Measurements from ENCODE around the gene DENND2A.
"Not testable (repeated sequence)": the region's sequence is repeated elsewhere in the genome, so short reads cannot be mapped to it uniquely, and the experiment has no call there.

The DENND2A gene, protein sequence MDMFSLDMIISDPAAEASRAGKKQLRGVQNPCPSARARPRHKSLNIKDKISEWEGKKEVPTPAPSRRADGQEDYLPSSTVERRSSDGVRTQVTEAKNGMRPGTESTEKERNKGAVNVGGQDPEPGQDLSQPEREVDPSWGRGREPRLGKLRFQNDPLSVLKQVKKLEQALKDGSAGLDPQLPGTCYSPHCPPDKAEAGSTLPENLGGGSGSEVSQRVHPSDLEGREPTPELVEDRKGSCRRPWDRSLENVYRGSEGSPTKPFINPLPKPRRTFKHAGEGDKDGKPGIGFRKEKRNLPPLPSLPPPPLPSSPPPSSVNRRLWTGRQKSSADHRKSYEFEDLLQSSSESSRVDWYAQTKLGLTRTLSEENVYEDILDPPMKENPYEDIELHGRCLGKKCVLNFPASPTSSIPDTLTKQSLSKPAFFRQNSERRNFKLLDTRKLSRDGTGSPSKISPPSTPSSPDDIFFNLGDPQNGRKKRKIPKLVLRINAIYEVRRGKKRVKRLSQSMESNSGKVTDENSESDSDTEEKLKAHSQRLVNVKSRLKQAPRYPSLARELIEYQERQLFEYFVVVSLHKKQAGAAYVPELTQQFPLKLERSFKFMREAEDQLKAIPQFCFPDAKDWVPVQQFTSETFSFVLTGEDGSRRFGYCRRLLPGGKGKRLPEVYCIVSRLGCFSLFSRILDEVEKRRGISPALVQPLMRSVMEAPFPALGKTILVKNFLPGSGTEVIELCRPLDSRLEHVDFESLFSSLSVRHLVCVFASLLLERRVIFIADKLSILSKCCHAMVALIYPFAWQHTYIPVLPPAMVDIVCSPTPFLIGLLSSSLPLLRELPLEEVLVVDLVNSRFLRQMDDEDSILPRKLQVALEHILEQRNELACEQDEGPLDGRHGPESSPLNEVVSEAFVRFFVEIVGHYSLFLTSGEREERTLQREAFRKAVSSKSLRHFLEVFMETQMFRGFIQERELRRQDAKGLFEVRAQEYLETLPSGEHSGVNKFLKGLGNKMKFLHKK

DNA sequence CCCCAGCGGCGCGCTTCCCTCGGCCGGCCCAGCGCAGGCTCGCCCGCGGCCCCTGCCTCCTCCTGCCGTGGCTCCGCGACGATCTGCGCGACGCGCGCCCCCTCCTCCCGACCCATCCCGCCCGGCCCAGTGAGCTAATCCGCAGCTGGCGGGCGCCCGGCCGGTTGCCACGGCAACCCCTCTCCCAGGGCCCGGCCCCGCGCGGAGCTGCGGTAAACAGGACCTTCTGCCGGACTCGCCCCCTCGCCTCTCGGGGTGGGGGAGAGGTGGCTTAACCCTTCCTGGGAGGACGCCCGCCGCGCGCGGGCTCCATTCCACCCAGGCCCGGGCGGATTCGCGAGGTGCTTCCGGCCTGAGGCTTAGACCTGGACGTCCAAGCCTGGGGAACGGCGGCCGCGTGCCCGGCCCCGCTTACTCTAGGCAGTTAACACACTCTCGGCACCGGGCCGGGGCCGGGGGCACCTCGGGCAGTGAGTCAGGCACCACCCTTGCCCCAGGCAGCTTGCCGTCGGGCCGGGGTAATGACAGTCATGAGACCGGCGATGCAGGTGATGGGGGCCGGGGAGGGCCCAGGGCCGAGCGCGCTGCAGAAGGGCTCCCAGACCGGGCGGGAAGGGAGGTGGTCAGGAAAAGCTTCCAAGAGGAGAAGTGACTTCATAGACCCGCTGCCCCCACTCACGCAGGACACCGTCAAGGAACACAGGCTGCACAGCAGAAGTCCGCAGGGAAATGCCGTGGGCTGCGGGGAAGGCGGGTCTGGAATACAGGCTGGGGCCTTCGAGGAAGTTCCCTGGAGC lies at the start of gene DENND2A:
Gene DENND2A (minus strand): TSS at position 87 of the 797 bp plus-strand sequence. CDS start 38,416 bp downstream, outside the sequence.
- DNase-seq, result peak; percentile 66

DNA sequence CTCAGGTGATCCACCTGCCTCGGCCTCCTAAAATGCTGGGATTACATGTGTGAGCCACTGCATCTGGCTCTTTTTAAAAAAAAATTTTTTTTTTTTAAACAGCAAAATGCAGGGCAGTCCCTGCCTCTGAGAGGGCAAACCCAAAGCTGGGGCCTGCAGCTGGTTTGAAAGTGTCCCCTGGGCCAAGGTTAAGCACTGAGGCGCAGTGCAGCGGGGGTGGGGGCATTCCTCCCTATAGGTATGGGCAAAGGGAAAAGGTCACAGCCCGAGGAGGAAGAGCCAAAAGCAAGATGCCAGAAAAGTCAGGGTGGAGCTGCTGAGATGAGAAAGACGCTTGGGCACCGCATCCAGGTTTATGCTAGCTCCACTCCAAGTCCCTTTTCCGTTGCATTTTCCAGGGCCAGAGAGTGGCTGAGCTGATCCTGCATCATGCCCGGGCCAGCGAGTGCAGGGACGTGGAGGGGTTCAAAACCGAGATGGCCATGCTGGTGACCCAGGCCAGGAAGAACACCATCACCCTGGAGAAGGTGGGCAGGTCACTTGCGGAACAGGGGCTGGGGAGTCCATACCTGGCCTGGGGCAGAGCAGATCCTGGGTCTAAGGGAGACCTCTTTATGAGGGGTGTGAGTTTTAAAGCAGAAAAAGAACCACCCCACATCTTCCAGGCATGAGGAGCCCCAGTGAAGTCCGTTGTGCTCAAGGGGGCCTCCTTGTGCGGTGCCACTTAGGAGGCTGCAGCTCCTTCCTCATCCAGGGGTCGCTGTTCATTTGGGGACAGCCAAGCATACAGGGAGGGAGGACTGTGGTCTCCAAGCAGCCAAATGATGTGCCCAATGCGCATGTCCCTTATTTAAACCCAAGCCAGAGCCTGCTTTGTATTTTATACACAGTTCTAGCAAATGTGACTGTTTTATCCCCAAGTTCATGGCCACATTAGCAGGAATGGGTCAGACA lies 48.9 kb upstream of the DENND2A start:
- DNase-seq, result no peak

DNA sequence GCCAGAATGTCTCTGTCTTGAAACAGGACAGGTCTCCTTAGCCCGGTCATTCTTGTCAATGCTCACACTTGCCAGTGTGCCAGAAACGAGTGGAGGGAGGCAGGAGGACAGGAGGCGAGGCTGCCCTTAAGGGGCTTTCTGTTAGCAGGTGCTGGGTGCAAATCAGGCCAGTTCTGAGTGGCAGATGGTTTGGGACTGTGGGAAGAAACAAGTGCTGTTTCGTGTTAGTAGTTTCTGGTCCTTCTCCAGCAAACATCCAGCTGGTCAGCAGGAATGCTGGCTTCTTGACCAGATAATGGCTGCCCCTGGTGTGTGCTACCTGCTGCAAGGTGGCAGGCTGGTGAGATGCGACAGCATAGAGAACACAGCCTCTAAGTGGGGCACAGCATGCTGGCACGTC lies 47.7 kb upstream of the DENND2A start:
- DNase-seq, result no peak

DNA sequence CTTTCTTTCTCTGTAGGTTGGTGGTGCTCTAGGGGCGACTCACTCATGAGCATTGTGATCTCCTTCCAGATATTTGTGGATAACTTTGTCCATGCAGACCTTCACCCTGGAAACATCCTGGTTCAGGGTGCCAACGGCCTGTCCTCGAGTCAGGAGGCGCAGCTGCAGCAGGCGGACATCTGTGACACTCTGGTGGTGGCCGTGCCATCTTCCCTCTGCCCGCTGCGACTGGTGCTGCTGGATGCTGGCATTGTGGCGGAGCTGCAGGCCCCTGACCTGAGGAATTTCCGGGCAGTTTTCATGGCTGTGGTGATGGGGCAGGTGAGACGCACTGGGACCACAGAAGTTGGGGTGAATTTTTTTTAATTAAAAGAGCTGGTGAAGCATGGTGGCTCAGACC lies 46.3 kb upstream of the DENND2A start:
- no peak for DNase-seq

DNA sequence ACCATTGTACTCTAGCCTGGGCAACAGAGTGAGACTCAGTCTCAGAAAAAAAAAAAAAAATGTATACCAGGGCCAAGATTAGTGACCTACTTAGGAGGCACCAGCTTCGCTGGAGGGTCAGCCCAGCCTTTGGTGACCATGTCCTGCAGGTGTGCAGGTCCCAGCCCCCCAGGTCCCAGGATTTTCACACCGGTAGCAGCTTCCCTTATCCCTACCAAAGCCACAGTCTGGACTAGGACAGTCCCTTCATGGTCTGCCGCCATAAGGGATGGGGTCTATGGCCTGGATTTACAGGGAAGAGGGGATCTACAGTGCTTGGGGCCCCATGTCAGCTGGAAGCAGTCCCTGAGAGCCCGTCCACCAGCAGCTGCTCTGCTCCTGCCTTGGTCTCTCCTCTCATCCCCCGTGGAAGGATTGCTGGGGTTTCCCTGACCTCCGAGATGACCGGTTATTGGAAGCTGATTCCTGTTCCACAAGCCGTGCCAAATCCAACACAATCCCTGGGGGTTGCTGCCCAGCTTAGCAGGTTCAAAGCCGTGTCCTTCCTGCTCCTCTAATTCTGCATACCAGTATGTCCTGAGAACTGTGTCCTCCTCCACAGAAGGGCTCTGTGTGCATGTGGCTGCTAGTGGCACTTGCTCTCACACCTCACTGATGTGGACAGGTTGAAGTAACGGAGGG lies 44.9 kb upstream of the DENND2A start:
- DNase-seq, result no peak

DNA sequence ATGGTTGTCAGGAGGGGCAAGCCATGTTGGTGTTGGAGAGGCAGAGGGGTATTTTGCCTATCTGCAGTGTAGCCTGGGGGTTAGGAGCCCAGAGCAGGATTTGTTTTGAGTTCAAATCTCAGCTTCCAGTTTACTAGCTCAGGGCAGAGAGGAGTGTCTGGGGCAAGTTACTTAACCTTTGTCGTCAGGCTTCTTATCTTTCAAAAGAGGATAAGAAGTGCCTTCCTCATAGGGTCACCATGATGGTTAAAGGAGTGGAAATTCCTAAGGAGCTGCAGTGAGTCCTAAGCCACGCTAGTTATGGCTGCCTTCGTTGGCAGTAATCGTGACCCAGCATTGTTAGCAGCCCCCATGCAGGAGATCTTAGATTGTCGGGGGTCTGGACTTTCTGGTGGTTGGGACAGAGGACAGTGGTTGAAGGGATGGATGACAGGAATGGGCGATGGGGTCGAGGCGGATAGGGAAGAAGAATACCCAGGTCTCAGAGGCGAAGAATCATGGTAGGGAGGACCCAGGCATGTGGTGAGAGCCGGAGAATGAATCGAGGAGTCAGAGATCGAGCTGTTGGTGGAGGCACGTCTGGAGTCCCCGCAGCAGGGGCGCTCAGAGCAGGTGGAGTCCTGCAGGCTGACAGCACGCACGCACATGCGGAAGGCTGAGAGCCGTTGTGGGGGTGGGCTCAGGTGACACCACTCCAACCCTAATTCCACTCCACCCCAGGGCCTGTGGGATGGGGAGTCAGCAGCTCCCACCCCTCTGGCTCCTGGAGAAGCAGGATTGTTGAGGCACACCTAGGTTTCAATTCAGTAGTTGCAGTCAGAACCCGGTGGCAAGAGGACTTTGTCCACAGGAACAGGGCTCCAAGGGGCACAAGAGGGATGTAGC lies 43.7 kb upstream of the DENND2A start:
- no peak for DNase-seq

DNA sequence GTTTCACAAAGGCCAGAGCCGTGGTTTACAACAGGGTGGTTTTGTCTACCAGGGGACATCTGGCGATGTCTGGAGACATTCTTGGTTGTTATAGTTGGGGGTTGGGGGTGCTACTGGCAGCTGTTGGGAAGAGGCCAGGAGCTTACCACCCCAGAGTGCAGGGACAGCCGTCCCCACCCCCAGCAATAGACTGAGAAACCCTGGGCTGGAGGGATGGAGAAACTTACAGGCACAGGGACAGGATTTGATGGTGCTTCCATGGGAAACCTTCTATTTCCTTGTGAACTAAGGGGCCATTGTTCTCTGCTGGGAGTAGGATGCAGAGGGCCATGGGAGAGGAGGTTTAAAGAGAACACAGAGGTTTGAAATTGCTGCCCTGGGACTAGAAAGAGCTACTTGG lies 43.0 kb upstream of the DENND2A start:
- no peak for DNase-seq

DNA sequence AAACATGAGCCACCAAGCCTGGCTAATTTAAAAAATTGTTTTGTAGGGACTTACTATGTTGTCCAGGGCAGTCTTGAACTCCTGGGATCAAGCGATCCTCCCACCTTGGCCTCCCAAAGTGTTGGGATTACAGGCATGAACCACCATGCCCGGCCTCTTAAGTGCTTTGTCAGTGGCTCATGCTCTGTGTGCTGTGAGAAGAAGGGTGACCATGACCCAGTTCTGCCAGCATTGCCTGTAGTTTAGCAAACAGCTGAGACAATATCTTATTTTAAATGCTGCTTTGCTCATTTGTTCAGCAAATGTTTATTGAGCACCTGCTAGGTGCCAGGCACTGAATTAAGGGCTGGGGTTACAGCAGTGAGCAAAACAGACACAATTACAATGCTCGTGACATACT lies 41.2 kb upstream of the DENND2A start:
- no peak for DNase-seq

DNA sequence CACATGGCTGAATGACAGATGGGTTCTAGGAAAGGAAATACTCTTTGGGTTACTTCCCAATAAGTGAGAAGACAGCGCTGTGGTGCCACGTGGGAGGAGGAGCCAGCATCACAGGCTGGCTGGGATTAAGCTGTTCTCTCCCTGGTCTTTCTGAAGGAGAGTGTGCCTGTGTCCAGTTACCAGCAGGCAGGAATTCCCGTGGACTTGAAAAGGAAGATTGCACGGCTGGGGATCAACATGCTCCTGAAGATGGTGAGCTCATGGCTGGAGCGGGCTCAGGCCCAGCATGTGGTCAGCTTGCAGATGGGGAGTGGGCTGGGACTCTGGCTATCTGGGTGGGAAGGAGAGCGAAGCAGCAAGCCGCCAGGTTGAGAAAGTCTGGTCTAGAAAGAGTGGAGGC lies 40.3 kb upstream of the DENND2A start:
- no peak for DNase-seq

DNA sequence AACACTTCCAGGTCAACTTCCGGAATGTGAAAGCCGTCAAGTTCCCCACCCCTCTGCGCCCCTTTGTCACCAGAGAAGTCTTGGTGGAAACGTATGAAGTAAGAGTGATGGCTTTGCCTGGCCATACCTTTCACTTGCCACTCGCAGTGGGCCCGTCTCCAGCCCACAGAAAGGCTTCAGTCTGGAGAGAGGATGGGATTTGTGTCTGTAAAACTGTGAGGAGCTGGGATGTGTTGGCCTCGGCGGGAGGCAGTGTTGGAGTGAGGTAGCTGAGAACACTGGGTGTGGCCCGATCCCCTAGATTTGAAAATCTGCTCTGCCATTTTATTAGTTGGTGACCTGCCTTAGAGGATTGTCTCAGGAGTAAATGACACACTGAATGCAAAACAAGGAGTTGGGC lies 38.6 kb upstream of the DENND2A start:
- no peak for DNase-seq

DNA sequence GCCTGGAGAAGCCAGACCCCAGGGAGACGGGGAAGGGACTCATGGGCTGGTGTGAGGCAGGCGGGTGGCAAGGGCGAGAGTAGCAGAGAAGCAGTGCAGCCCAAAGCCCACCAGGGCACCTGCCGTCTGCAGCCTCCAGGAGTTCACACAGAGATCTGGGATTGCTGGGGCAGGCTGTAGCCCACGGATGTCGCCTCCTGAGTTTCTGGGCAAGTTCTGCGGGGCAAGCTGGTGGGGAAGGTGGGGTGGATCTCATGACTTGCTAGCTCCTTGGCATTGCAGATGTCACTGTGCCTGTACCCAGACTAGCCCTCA lies 38.2 kb upstream of the DENND2A start:
- DNase-seq, result no peak

DNA sequence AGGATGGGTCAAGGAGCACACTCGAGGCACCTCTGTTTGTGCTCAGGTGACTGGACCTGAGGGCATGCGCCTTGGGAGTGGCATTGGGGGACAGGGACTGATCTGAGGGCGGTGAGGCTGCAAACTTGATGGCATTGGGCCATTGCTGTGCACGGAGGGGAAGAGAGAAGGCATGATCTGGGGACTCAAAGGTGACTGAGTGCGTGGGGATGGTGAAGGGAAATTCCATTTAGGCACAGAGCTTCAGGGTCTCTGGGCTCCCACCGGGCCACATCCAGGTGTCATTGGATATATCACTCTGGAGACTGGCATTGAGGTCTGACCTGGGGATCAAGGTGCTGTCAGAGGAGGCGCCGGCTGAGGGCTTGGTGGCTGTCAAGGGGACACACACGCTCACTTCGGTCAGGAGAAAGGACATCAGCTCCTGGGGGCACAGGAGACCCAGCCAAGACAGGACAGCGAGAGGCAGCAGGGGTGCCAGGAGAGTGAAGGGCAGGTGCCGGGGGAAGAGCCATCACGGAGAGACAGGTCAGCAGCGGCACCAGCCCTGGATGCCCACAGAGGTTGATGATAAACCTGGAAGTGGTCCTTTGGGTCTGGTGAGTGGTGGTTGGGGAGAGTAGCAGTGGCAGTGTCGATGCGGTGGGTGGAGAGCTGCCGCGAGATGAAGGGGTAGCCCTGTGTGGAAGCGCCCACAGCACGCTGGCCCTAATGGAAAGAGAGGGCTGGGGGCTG lies 37.6 kb upstream of the DENND2A start:
- no peak for DNase-seq

DNA sequence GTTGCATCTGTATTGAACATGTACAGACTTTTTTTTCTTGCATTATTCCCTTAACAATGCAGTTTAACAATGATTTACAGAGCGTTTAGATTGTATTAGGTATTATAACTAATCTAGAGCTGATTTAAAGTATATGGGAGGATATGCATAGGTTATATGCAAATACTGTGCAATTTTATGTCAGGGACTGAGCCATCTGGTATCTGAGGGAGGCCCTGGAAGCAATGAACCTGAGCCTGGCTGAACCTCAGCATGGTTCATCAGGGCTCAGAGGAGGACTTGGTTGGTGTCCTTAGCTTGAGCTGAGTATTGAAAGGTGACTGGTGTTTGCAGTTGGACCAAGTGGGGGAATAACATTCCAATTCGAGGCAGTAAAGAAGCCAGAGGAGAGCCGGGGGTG lies 36.9 kb upstream of the DENND2A start:
- no peak for DNase-seq

DNA sequence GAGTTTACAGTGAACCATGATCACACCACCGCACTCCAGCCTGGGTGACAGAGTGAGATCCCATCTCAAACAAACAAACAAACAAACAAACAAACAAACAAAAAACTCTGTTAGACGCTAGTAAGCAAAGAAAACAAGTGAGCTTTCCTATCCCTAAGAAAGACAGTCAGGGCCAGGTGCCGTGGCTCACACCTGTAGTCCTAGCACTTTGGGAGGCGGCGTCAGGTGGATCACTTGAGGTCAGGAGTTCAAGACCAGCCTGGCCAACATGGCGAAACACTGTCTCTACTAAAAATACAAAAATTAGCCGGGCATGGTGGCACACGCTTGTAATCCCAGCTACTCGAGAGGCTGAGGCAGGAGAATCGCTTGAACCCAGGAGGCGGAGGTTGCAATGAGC lies 36.3 kb upstream of the DENND2A start:
- not testable (repeated sequence) for DNase-seq

DNA sequence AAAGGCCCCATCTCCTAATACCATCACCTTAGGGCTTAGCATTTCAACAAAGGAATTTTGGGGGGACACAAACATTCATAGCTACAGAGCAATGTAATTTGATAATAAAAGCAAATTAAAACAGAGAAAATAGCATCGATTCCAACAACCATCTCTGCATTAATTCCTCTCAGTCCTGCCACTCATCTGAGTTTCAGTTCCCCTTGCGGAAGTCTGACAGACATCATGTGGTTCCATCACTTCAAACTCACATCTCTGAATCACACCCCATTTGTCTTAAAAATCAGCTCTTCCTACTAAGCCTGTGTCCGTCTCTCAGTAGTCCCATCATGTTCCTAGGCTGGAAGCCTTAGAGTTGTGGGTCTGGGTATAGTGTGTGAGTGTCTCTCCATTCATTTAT lies 35.7 kb upstream of the DENND2A start:
- DNase-seq, result no peak

DNA sequence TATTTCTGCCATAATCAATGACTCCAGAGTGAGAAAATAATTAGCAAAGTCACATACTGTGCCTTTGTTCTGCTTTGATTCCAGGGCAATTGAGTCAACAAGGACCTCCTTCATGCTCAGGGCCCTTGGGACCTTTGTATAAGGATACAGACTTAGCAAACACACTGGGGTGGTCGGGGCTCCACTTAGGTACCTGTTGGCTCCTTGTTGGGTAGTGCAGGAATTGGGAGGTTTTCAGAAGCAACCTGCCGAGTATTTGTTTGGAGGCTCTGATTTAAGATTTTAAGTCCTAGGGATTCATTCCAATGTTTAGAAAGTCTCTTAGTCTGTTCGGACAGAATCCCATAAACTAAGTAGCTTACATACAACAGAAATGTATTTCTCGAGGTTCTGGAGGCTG lies 35.1 kb upstream of the DENND2A start:
- no peak for DNase-seq

DNA sequence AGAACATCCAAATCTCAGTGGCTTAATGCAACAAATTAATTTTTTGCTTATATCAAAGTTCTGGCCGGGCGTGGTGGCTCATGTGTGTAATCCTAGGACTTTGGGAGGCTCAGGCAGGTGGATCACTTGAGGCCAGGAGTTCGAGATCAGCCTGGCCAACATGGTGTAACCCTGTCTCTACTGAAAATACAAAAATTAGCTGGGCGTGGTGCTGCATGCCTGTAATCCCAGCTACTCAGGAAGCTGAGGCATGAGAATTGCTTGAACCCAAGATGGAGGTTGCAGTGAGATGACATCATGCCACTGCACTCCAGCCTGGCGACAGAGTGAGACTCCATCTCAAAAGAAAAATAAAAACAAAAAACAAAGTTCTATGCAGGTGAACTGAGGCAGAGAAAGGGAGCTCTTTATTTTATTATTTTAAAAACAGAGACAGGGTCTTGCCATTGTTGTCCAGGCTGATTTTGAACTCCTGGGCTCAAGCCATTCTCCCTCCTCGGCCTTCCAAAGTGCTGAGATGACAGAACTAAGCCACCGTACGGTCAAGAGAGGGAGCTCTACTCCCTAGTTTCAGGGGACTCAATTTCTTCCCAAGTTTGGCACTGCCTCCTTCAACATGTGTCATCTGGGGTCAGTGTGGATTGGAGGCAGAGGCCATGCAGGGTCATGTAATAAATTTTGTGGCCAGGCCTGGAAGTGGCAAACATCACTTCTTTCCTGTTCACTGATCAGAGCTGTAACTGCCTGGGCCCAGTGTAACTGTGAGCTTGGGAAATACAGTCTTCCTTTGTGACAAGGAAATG lies 34.5 kb upstream of the DENND2A start:
- DNase-seq, result no peak

DNA sequence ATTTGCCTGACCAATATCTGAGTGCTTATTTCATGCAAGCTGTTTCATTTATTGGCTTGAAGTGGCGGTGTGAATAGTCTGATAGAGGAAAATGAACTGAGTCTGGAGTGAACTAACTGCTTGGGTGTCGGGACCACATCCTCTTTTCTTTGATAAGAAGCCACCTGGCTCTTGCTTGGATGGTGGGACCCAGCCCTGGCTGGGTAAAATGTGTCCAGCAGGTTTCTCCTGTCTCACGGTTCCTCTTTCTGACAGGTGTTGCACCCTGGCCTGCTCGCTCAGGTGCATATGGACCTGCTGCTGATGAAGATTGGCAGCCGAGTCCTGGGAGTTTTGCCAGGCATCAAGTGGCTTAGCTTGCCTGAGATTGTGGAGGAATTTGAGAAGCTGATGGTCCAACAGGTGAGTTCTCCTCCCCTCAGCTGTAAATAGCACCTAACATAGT lies 33.8 kb upstream of the DENND2A start:
- peak; percentile 42 for DNase-seq

DNA sequence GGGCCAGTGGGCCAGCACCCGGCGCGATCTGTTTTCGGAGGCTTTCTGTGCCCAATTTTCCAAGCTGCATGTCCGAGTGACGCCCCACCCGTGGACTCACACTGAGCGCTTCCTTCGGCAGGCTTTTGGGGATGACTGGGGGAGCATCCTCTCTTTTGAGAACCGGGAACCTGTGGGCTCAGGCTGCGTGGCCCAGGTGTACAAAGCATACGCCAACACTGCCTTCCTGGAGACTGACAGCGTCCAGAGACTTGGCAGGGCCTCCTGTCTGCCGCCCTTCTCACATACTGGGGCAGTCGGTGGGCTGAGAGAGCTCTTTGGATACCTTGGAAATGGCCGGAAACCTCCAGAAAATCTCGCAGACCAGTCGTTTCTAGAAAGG lies 33.2 kb upstream of the DENND2A start:
- peak; percentile 31 for DNase-seq

Data from NCI-H345 (cell line).